ENCODE data around the gene ZBTB7C. TPM values are rescaled to one million over a fixed set of nuclear protein-coding genes. Genes with fewer than 3 reads are reported as not detected.

Gene ZBTB7C
- total and polyA plus RNA-seq, 4 donors = 3.2 to 10.9 (median 3.7) TPM

DNA sequence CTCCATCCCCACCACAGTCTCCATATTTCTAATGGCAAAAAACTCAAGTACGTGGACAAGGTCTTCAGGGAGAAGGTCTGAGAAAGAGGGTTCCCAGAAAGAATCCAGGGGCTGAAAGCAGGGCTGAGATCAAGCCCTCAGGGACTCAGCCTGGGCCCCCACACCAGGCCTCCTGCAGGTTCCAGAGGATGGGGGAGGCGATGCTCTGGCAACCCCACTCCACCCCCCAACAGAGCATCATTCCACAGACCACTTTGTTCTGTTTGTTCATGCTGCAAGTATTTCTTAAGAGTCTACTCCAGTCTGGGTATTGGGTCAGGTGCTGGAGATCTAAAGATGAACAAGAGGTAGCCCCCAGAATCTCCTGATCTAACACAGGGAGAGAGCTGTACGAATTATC, 32.2 kb downstream of the ZBTB7C start:
- Histone ChIP-seq H3K9me3 (ENCODE audit: control insufficient read depth in 4 of 4, insufficient read depth in 3 of 4, low read length in 3 of 4) (peaks cover 0 to 2% (median 0%) of the 10 kb centered on the region in 4 donors), H3K27me3 (ENCODE audit: control insufficient read depth in 3 of 3, insufficient read depth in 3 of 3, low read length in 2 of 3) (no peaks in the 10 kb centered on the region), H3K9ac (ENCODE audit: insufficient read depth in 1 of 2, low read length in 2 of 2) (no peak overlapping the region), H3K4me1 (ENCODE audit: control insufficient read depth in 5 of 5, insufficient read depth in 5 of 5, low read length in 5 of 5) (peaks cover 0 to 15% (median 6%) of the 10 kb centered on the region in 5 donors), H3K4me3 (no peak overlapping the region), H3K27ac (ENCODE audit: low read depth in 1 of 2, low read length in 1 of 2) (no peak overlapping the region), H3K36me3 (ENCODE audit: control insufficient read depth in 4 of 4, insufficient read depth in 4 of 4, low read length in 4 of 4) (no peaks in the 10 kb centered on the region)
- DNase-seq (peak in 1 of 3 donors; percentile 47), ATAC-seq (ENCODE audit: insufficient read depth, low FRiP score) (no peak)
- no peak for TF ChIP-seq CTCF (IDR thresholded peaks at IDR 0.05; ENCODE audit: control extremely low read depth, extremely low read depth)
- WGBS, 2 donors = 69 to 78% methylated on average over 3 of the region's 3 CpGs

DNA sequence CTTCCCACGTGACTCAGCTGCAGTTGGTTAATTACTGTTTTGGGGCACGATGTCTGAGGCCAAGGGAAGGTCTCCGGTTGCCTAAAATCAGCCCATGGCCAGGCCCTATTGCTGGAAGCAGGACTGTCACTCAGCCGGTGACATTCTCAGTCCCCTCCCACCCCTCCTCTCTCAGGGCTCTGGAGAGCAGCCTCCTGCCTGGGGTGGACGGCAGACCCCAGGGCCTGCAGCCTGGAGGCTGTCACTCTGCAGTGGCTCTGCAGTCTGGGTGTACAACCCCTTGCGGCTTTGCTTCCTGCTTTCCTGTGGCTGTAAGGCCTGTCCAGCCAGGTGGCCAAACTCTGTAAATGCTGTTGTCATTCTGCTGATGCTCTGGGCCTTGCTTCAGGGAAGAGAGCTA, 32.8 kb downstream of the ZBTB7C start:
- WGBS, 2 donors = 43 to 62% methylated on average over 6 of the region's 6 CpGs
- H3K4me1 ChIP-seq (ENCODE audit: control insufficient read depth in 5 of 5, insufficient read depth in 5 of 5, low read length in 5 of 5) = peaks cover 0 to 15% (median 6%) of the 10 kb centered on the region in 5 donors
- no peak overlapping the region for H3K27ac ChIP-seq (ENCODE audit: low read depth in 1 of 2, low read length in 1 of 2)
- no peak for ATAC-seq (ENCODE audit: insufficient read depth, low FRiP score)
- no peaks in the 10 kb centered on the region for H3K27me3 ChIP-seq (ENCODE audit: control insufficient read depth in 3 of 3, insufficient read depth in 3 of 3, low read length in 2 of 3)
- no peak overlapping the region for H3K9ac ChIP-seq (ENCODE audit: insufficient read depth in 1 of 2, low read length in 2 of 2)
- TF ChIP-seq CTCF (IDR thresholded peaks at IDR 0.05; ENCODE audit: control extremely low read depth, extremely low read depth) = no peak
- no peak overlapping the region for H3K4me3 ChIP-seq
- no peak for DNase-seq
- H3K9me3 ChIP-seq (ENCODE audit: control insufficient read depth in 4 of 4, insufficient read depth in 3 of 4, low read length in 3 of 4) = peaks cover 0 to 2% (median 0%) of the 10 kb centered on the region in 4 donors
- no peaks in the 10 kb centered on the region for H3K36me3 ChIP-seq (ENCODE audit: control insufficient read depth in 4 of 4, insufficient read depth in 4 of 4, low read length in 4 of 4)

- 62 to 66% methylated on average over 7 of the region's 7 CpGs for WGBS, 2 donors
- peaks cover 0 to 15% (median 6%) of the 10 kb centered on the region in 5 donors for H3K4me1 ChIP-seq (ENCODE audit: control insufficient read depth in 5 of 5, insufficient read depth in 5 of 5, low read length in 5 of 5)
- TF ChIP-seq CTCF (IDR thresholded peaks at IDR 0.05; ENCODE audit: control extremely low read depth, extremely low read depth) = no peak
- no peaks in the 10 kb centered on the region for H3K36me3 ChIP-seq (ENCODE audit: control insufficient read depth in 4 of 4, insufficient read depth in 4 of 4, low read length in 4 of 4)
- no peaks in the 10 kb centered on the region for H3K27me3 ChIP-seq (ENCODE audit: control insufficient read depth in 3 of 3, insufficient read depth in 3 of 3, low read length in 2 of 3)
- DNase-seq (no peak), ATAC-seq (ENCODE audit: insufficient read depth, low FRiP score) (no peak)
- H3K9me3 ChIP-seq (ENCODE audit: control insufficient read depth in 4 of 4, insufficient read depth in 3 of 4, low read length in 3 of 4) = peaks cover 0 to 2% (median 0%) of the 10 kb centered on the region in 4 donors
- H3K27ac ChIP-seq (ENCODE audit: low read depth in 1 of 2, low read length in 1 of 2) = no peak overlapping the region
- no peak overlapping the region for H3K9ac ChIP-seq (ENCODE audit: insufficient read depth in 1 of 2, low read length in 2 of 2)
- H3K4me3 ChIP-seq = no peak overlapping the region
These were observed 33.9 kb downstream of the ZBTB7C start for GRCh38 chr18:48375150-48375800.

Measured in lung (tissue), 12 donors.